Nephron (organoid): ENCODE data around the gene TCERG1L.

ENCODE experiments used
- H3K27ac Mint-ChIP-seq, 3 experiments: 2 replicates each; pipeline ENCODE4 v1.8.0; 2020; ENCODE audit warnings: mixed read lengths in 3 of 3, mild to moderate bottlenecking in 2 of 3, moderate library complexity in 1 of 3
- H3K27me3 Mint-ChIP-seq: 2 replicates; pipeline ENCODE4 v1.8.0; 2021; ENCODE audit warnings: low read depth, mild to moderate bottlenecking, moderate library complexity, mixed read lengths
- H3K36me3 Mint-ChIP-seq: 2 replicates; pipeline ENCODE4 v1.8.0; 2020; ENCODE audit warnings: low read depth, mixed read lengths
- H3K4me1 Mint-ChIP-seq: 2 replicates; pipeline ENCODE4 v1.8.0; 2020; ENCODE audit warnings: mixed read lengths
- H3K4me3 Mint-ChIP-seq, 3 experiments: 2 replicates each; pipeline ENCODE4 v1.8.0; 2020; ENCODE audit warnings: mild to moderate bottlenecking in 3 of 3, mixed read lengths in 3 of 3, moderate library complexity in 2 of 3
- H3K9me3 Mint-ChIP-seq: 2 replicates; pipeline ENCODE4 v1.8.0; 2020; ENCODE audit warnings: mixed read lengths
- TF ChIP-seq, protein P1 (sequence below), 3 experiments: fragments of 200-600 bp; sonication (generic); IDR thresholded peaks; one replicate each; pipeline ENCODE4 v1.5.0; 2021; ENCODE audit warnings: antibody characterized with exemption in 3 of 3; ENCODE audit not compliant: unreplicated experiment in 3 of 3

Gene TCERG1L

GRCh38 chr10:131099028-131099726 lies 212.3 kb downstream of the TCERG1L start:
- Mint-ChIP-seq H3K4me3 (no peak overlapping the region), H3K4me1 (peaks cover 24% of the 10 kb centered on the region), H3K36me3 (no peaks in the 10 kb centered on the region), H3K27ac (no peak overlapping the region), H3K27me3 (peaks cover 12% of the 10 kb centered on the region), H3K9me3 (no peaks in the 10 kb centered on the region)
- TF ChIP-seq, protein P1, sequence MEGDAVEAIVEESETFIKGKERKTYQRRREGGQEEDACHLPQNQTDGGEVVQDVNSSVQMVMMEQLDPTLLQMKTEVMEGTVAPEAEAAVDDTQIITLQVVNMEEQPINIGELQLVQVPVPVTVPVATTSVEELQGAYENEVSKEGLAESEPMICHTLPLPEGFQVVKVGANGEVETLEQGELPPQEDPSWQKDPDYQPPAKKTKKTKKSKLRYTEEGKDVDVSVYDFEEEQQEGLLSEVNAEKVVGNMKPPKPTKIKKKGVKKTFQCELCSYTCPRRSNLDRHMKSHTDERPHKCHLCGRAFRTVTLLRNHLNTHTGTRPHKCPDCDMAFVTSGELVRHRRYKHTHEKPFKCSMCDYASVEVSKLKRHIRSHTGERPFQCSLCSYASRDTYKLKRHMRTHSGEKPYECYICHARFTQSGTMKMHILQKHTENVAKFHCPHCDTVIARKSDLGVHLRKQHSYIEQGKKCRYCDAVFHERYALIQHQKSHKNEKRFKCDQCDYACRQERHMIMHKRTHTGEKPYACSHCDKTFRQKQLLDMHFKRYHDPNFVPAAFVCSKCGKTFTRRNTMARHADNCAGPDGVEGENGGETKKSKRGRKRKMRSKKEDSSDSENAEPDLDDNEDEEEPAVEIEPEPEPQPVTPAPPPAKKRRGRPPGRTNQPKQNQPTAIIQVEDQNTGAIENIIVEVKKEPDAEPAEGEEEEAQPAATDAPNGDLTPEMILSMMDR (IDR thresholded peaks at IDR 0.05; ENCODE audit: unreplicated experiment in 3 of 3), result no peak

DNA sequence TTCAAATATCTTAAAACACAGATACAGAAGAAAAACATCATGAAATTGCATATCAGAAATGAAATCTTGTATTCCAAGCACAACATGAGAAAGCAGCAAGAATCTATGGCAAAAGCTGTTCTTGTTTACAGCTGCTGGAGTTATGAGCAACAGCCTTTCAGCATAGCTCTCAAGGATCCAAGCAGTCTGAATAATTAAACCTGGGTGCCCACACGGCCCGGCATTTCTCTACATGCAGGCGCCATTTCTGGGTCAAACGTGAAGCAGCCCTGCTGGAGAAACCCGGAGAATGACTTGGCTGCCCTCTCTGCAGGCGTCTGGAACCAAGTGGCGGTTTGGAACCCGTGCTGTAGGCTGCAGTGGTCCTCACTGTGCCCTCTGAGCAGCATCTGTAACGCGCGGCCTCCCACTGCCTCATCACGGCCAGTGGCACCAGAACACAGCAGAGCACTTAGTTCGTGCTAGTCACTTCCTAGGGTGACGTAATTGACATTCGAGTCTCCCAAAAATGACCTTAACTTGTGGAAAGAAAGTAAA lies 213.0 kb downstream of the TCERG1L start:
- H3K9me3 Mint-ChIP-seq, result no peaks in the 10 kb centered on the region
- no peaks in the 10 kb centered on the region for H3K36me3 Mint-ChIP-seq
- H3K27ac Mint-ChIP-seq, result no peak overlapping the region
- no peak overlapping the region for H3K4me3 Mint-ChIP-seq
- peaks cover 30% of the 10 kb centered on the region for H3K4me1 Mint-ChIP-seq
- TF ChIP-seq, protein P1 (IDR thresholded peaks at IDR 0.05; ENCODE audit: unreplicated experiment in 3 of 3), result no peak
- H3K27me3 Mint-ChIP-seq, result peaks cover 12% of the 10 kb centered on the region

GRCh38 chr10:131096031-131096430 lies 215.5 kb downstream of the TCERG1L start:
- Mint-ChIP-seq H3K9me3 (no peaks in the 10 kb centered on the region), H3K4me3 (no peak overlapping the region), H3K4me1 (peaks cover 31% of the 10 kb centered on the region), H3K27ac (peak overlapping the region in 1 of 3 experiments; percentile 20), H3K27me3 (peaks cover 11% of the 10 kb centered on the region), H3K36me3 (no peaks in the 10 kb centered on the region)
- TF ChIP-seq, protein P1 (IDR thresholded peaks at IDR 0.05; ENCODE audit: unreplicated experiment in 3 of 3), result no peak

DNA sequence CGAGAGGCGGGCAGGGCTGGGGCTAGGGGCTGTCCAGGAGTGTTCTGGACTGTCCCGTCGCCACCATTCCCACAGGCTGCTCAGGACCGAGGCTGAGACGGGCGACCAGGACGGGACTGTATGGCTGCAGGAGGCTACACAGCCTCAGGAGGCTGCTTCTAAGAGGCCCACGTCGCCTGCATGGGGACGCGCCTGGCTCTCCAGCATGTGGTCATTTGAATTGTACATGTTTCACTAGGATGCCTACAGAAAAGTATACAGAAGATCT lies 216.3 kb downstream of the TCERG1L start:
- TF ChIP-seq, protein P1 (IDR thresholded peaks at IDR 0.05; ENCODE audit: unreplicated experiment in 3 of 3), result no peak
- H3K4me1 Mint-ChIP-seq, result peaks cover 23% of the 10 kb centered on the region
- H3K27me3 Mint-ChIP-seq, result peaks cover 9% of the 10 kb centered on the region
- H3K27ac Mint-ChIP-seq, result no peak overlapping the region
- no peaks in the 10 kb centered on the region for H3K36me3 Mint-ChIP-seq
- H3K9me3 Mint-ChIP-seq, result no peaks in the 10 kb centered on the region
- no peak overlapping the region for H3K4me3 Mint-ChIP-seq

GRCh38 chr10:131094527-131095312 lies 216.8 kb downstream of the TCERG1L start:
- Mint-ChIP-seq H3K27ac (peak overlapping the region; percentile 71 to 77 (median 72)), H3K27me3 (peaks cover 12% of the 10 kb centered on the region), H3K36me3 (no peaks in the 10 kb centered on the region), H3K9me3 (no peaks in the 10 kb centered on the region), H3K4me3 (peak overlapping the region in 1 of 3 experiments; percentile 44), H3K4me1 (peaks cover 22% of the 10 kb centered on the region)
- TF ChIP-seq, protein P1 (IDR thresholded peaks at IDR 0.05; ENCODE audit: unreplicated experiment in 3 of 3), result no peak
